ENCODE results near the gene BRINP2.

BRINP2 gene

DNA sequence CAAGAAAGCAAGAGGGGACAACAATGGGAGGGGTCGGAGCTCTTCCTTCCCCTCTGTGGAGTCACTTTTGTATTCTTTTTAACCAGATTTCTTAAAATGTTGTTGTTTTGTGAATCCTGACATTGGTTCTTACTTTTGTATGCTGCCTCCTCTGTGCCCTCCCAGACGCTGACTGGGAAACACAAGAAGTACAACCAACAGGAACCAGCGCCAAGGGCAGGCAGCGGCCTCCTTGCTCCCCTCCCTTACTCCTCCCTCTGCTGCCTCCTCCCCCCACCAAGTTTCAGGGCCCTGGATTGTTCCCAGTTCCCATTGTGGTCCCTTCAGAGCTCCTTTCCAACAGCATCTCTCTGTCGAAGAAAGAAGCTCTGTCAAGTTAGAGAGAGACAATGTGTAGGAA, 111.1 kb downstream of the BRINP2 start:
- Mint-ChIP-seq H3K27ac (no peak overlapping the region), H3K9me3 (peaks cover 6 to 15% of the 10 kb centered on the region in 2 donors), H3K4me3 (no peak overlapping the region), H3K27me3 (no peaks in the 10 kb centered on the region), H3K4me1 (ENCODE audit: low read depth in 2 of 2) (no peaks in the 10 kb centered on the region), H3K36me3 (ENCODE audit: insufficient read depth) (peaks cover 2% of the 10 kb centered on the region)
- ATAC-seq (replicated peaks) = no peak
- DNase-seq = no peak

DNA sequence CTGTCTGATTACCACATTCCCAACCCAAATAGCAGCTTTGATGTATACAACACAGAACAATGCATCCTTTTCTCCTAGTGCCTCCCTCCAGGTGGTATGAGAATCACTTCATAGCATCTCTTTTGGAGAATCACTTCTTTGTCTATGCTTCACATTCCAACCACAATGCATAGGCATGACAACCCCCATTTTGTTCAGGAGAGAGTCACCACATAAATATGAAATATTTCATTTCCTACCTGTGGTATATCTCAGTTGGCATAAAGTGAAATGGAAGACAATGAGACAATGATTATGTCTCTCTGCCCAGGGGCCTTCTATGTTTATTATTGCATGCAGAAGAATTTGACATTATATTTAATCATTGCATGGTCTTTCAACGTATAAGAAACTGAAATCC, 112.2 kb downstream of the BRINP2 start:
- ATAC-seq (replicated peaks) = no peak
- no peak overlapping the region for H3K27ac Mint-ChIP-seq

DNA sequence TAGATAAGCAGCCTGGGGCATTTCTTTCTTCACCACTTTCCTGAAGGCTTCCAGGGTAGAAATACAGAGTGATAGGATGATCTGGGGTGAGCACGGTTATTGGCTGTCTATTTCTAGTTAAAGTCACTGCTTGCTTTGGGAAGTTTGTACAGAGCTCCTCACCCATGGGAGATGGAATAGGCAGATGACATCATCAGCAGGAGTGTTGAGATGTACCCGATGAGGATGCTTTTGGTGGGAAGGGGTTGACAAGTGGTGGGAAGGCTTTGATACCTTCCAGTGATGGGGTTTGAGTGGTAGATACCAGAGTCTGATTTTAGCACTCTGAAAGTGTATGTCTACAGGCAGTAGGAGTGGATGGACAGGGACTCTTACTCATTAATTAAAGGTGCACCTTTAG, 112.6 kb downstream of the BRINP2 start:
- DNase-seq (no peak), ATAC-seq (replicated peaks) (no peak)
- H3K4me3 Mint-ChIP-seq = no peak overlapping the region
- H3K27ac Mint-ChIP-seq = no peak overlapping the region
- peaks cover 2% of the 10 kb centered on the region for H3K36me3 Mint-ChIP-seq (ENCODE audit: insufficient read depth)
- no peaks in the 10 kb centered on the region for H3K27me3 Mint-ChIP-seq
- H3K9me3 Mint-ChIP-seq = peaks cover 6 to 13% of the 10 kb centered on the region in 2 donors
- no peaks in the 10 kb centered on the region for H3K4me1 Mint-ChIP-seq (ENCODE audit: low read depth in 2 of 2)

More for the DNA sequence above, 112.2 kb downstream of the BRINP2 start:
- Mint-ChIP-seq H3K36me3 (ENCODE audit: insufficient read depth) (peaks cover 2% of the 10 kb centered on the region), H3K4me3 (no peak overlapping the region), H3K4me1 (ENCODE audit: low read depth in 2 of 2) (no peaks in the 10 kb centered on the region), H3K27me3 (no peaks in the 10 kb centered on the region), H3K9me3 (peaks cover 6 to 16% of the 10 kb centered on the region in 2 donors)
- no peak for DNase-seq

DNA sequence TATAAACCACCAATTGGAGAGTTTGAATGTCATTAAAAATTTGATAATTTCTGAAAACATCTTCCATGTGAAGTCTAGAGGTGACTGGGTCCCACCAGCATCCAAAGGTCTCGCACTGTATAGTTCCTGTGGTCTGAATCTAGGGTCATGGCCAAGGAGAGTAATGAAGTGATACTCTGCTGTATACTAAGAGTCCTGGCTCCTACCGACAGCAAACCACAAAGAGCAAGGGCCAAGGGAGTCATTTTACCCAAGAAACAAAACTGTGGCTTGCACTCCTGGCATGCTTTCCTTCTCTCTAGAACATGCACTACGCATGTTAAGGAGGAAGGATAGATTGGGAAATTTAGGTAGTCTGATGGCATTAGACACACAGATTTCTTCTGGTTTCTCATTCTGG, 115.6 kb downstream of the BRINP2 start:
- H3K4me1 Mint-ChIP-seq (ENCODE audit: low read depth in 2 of 2) = no peaks in the 10 kb centered on the region
- ATAC-seq (replicated peaks) (no peak), DNase-seq (no peak)
- H3K36me3 Mint-ChIP-seq (ENCODE audit: insufficient read depth) = peaks cover 2% of the 10 kb centered on the region
- H3K9me3 Mint-ChIP-seq = peaks cover 3 to 13% of the 10 kb centered on the region in 2 donors
- no peak overlapping the region for H3K4me3 Mint-ChIP-seq
- H3K27me3 Mint-ChIP-seq = no peaks in the 10 kb centered on the region
- no peak overlapping the region for H3K27ac Mint-ChIP-seq

DNA sequence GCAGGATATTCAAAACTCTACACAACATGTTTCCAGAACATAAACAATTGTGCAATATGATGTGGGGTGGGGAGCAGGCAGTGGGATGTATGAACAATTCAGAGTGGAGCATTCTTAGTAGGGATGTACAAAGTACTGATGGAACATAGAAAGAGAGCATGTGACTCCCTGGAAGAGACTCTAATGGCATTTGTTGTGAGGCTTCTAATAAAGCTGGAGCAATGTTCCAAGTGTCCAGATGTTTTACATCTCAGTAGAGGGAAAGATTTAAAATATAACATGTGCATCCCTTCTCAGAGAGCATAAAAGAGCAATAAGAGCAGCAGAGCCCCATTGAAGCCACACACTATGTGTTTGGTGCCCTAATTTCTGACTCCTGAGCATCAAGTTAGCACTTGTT, 116.5 kb downstream of the BRINP2 start:
- ATAC-seq (replicated peaks) = no peak
- no peak overlapping the region for H3K27ac Mint-ChIP-seq

DNA sequence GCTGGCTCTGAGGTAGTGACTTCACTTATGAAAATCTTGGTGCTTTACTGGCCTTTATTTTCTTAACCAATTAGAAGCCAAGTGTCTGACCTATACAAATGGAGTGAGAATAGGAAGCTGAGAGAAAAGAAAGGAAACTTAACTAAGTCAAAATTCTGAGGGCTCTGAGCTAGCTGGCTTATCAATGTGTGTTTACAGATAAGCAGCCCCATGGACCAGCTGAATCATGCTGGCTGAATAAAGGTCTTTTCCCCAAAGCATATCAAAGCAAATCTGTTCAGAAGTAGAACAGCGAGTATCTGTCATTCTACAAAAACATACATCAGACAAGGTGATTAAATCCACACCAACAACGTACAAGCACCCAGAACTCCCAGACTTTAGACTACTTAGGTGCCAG, 117.2 kb downstream of the BRINP2 start:
- Mint-ChIP-seq H3K27ac (no peak overlapping the region), H3K9me3 (peaks cover 2 to 20% of the 10 kb centered on the region in 2 donors), H3K4me3 (no peak overlapping the region), H3K36me3 (ENCODE audit: insufficient read depth) (peaks cover 2% of the 10 kb centered on the region), H3K4me1 (ENCODE audit: low read depth in 2 of 2) (no peaks in the 10 kb centered on the region), H3K27me3 (no peaks in the 10 kb centered on the region)
- ATAC-seq (replicated peaks) (no peak), DNase-seq (no peak)

More for the DNA sequence above, 116.5 kb downstream of the BRINP2 start:
- no peaks in the 10 kb centered on the region for H3K4me1 Mint-ChIP-seq (ENCODE audit: low read depth in 2 of 2)
- H3K9me3 Mint-ChIP-seq = peaks cover 5 to 18% of the 10 kb centered on the region in 2 donors
- DNase-seq = no peak
- H3K4me3 Mint-ChIP-seq = no peak overlapping the region
- H3K36me3 Mint-ChIP-seq (ENCODE audit: insufficient read depth) = peaks cover 2% of the 10 kb centered on the region
- no peaks in the 10 kb centered on the region for H3K27me3 Mint-ChIP-seq

DNA sequence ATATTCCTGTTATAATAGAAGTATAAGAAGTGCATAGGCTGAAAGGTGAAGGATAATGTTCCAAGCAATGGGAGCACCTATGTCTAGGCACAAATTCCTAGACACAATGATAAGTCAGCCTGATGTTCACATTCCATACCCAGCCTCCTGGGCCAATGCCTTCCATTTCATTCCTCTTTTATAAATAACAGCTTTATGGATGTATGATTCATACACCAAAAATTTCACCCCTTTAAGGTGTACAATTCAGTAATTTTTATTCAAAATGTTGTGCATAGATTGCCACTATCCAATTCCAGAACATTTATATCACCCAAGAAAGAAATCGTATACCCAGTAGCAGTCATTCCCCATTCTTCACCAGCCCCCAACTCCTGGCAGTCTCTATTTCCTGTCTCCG, 118.8 kb downstream of the BRINP2 start:
- Mint-ChIP-seq H3K36me3 (ENCODE audit: insufficient read depth) (no peaks in the 10 kb centered on the region), H3K9me3 (peaks cover 2 to 20% of the 10 kb centered on the region in 2 donors), H3K27ac (no peak overlapping the region), H3K27me3 (no peaks in the 10 kb centered on the region), H3K4me3 (no peak overlapping the region), H3K4me1 (ENCODE audit: low read depth in 2 of 2) (no peaks in the 10 kb centered on the region)
- ATAC-seq (replicated peaks) (no peak), DNase-seq (no peak)

DNA sequence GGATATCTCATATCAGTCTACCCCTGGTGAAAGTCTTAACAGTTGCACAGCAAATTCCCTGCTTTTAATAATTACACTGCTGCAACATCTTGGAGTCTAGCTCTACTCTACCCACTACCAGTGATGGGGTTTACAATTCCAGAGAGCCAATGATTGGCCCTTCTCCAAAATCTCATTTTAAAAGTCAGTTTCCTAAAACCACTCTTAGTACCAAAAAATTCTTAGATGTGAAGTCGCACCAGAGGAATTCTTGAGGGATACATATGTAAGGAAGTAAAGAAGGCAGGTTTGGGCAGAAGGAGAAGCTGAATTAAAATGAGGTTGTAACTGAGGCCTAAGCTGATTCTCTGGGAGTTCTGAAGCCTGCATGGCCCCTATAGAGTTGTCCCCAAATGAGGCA, 129.7 kb downstream of the BRINP2 start:
- H3K27me3 Mint-ChIP-seq = no peaks in the 10 kb centered on the region
- DNase-seq = no peak
- no peaks in the 10 kb centered on the region for H3K4me1 Mint-ChIP-seq (ENCODE audit: low read depth in 2 of 2)

DNA sequence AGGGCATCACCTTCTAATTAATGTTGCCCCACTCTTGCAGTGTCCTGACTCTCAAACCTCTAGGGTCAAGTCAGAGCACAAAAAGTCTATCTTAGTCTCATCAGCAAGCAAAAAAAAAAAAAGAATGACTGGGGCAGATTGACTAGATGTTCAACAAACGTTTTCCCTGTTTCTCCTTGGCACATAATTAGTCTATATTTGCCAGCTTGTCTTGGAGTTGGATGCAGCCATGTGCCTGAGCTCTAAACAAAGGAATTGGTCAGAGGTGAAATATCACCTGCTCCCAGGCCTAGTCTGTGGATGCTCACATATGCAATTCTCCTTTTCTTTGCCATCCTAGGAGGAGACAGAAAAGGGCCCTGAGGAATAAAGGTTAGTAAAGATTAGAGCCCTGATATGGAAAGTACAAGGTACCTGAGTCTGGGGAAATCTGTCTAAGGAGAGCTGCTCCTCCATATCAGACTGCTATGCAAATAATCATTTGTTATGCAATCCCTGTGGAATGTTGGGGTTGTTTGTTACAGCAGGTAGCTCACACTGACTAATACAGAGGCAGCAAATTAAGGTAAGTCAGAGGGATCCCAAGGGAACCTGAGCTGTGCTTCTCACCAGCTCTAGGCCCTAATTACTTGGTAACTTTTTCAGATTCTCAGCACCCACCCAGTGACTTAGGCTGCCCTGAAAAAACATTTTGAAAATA, 130.8 kb downstream of the BRINP2 start:
- no peak for DNase-seq
- Mint-ChIP-seq H3K9me3 (peaks cover 9 to 10% of the 10 kb centered on the region in 2 donors), H3K36me3 (ENCODE audit: insufficient read depth) (no peaks in the 10 kb centered on the region), H3K4me1 (ENCODE audit: low read depth in 2 of 2) (no peaks in the 10 kb centered on the region), H3K4me3 (no peak overlapping the region), H3K27ac (no peak overlapping the region), H3K27me3 (no peaks in the 10 kb centered on the region)
- no peak for ATAC-seq (replicated peaks)

More for the DNA sequence above, 129.7 kb downstream of the BRINP2 start:
- H3K27ac Mint-ChIP-seq = no peak overlapping the region
- no peak for ATAC-seq (replicated peaks)
- no peaks in the 10 kb centered on the region for H3K36me3 Mint-ChIP-seq (ENCODE audit: insufficient read depth)
- no peak overlapping the region for H3K4me3 Mint-ChIP-seq
- peaks cover 5 to 10% of the 10 kb centered on the region in 2 donors for H3K9me3 Mint-ChIP-seq

DNA sequence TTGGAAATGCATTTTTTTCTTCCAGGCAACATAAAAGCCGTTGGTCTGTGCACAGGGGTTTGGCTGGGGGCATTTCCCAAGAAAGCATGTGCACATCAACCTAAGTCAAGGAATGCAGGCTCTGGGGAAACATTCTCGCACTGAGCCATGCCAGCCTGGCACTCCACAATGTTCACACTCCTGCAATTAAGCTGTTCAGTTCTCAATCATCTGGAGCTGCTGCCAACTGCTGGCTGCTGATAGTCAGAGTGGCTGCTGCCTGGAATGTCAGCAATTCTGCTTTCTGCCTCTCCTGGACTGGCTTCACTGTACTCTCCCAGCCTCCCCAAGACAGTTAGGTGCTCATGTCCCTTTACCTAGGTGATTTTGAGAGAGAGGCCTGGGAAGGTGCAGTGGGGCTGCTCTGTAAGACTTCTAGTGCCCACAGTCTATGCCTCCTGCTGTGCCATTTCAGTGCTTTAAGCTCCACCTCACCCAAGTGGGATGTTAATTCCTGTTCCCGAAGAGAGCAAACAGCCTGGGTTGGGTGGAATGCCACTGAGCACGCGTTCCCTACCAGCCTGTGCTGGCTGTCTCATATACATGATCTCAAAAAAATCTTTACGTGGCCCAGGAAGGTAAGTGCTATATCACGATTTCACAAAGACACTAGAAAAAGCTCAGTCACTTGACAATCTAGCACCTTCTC, 131.7 kb downstream of the BRINP2 start:
- Mint-ChIP-seq H3K36me3 (ENCODE audit: insufficient read depth) (no peaks in the 10 kb centered on the region), H3K4me3 (no peak overlapping the region), H3K4me1 (ENCODE audit: low read depth in 2 of 2) (no peaks in the 10 kb centered on the region), H3K9me3 (peaks cover 9 to 10% of the 10 kb centered on the region in 2 donors), H3K27ac (no peak overlapping the region), H3K27me3 (no peaks in the 10 kb centered on the region)
- ATAC-seq (replicated peaks) (no peak), DNase-seq (no peak)

DNA sequence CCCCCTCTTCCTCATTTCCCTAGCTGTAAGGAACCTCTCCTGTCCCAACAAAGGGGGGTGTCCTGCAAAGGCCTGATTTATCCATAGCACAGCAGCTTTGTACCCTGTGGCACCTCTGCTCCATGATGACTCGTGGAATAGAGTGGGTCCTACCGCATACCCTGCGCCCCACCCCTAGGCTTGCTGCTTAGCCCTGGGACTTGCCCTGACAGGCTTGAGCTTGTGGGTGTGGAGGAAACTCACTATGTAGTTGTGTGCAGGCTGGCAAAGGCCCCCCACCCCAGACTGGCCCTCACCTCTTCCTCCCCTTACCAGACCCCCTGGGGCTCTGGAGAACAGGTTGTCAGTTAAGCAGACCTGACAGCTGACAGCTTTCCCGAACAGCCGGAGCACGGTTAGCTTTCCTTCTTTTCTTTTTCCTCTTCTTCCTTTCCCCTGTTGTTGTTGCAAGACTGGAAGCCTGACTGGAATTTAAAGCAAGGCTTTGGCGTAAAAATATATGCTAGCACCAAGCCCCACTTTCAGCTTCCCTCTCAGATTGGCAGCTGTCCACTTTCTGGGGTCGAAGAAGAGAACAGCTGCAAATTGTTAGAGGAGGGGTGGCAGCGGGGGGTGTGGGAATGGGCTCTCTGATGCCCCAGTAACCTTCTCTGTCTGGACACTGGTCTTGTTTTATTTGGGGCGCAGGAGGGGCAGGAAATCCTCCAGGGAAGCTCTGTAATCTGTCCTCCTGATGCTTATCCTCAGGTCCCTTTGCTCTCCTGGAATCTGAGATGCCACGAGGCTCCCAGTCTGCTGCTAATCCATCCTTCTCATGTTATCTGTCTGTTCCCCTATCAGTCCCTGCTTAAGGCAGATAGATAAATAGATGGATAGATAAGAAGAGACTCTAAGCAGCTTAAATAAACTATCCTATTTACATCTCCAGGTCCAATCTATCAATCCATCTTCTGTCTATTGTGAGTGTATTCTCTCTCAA, 134.6 kb downstream of the BRINP2 start:
- no peak for DNase-seq
- no peaks in the 10 kb centered on the region for H3K36me3 Mint-ChIP-seq (ENCODE audit: insufficient read depth)
- H3K4me1 Mint-ChIP-seq (ENCODE audit: low read depth in 2 of 2) = no peaks in the 10 kb centered on the region
- peaks cover 8 to 10% of the 10 kb centered on the region in 2 donors for H3K9me3 Mint-ChIP-seq
- ATAC-seq (replicated peaks) = no peak
- no peak overlapping the region for H3K4me3 Mint-ChIP-seq
- no peaks in the 10 kb centered on the region for H3K27me3 Mint-ChIP-seq
- H3K27ac Mint-ChIP-seq = no peak overlapping the region

DNA sequence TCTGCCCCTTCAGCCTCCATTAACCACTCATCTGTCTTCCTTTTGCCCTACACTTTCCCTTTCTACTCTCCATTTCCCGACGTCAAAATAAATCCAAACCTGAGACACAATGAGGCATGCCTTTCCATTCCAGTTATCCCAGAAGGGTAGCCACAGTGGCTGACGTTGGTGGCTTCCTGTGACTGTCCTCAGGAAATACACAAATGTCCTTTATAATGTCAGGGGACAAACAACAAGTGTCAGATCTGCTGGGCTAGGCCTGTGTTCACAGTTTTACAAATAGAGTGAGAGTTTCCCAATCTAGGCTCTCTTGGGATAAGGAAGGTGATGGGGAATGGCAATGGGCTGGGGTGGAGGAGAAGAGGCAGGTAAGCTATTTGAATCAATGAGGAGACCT, 135.3 kb downstream of the BRINP2 start:
- Mint-ChIP-seq H3K4me3 (no peak overlapping the region), H3K4me1 (ENCODE audit: low read depth in 2 of 2) (no peaks in the 10 kb centered on the region), H3K27ac (no peak overlapping the region), H3K27me3 (no peaks in the 10 kb centered on the region), H3K9me3 (peaks cover 8 to 10% of the 10 kb centered on the region in 2 donors), H3K36me3 (ENCODE audit: insufficient read depth) (no peaks in the 10 kb centered on the region)
- DNase-seq (no peak), ATAC-seq (replicated peaks) (no peak)

DNA sequence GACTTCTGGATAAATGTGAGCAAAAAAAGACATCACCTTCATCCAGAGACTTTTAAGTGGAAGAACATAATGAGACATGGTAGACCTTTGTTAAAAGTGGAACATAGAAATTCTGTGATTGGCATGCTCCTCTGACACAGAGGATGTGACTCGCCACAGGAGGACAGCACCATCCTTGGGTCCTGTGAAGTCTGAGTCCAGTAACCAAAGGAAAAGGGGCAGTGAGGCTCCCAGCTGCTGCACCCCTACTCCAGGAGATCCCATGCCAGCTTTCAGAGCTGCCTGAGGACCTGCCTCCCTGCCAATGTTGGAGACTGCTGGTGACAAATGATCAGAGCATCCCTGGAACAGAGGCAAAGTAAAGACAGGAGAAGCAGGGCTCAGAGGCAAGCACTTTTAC, 136.2 kb downstream of the BRINP2 start:
- Mint-ChIP-seq H3K27ac (no peak overlapping the region), H3K4me1 (ENCODE audit: low read depth in 2 of 2) (no peaks in the 10 kb centered on the region), H3K9me3 (peaks cover 8 to 10% of the 10 kb centered on the region in 2 donors), H3K36me3 (ENCODE audit: insufficient read depth) (no peaks in the 10 kb centered on the region), H3K4me3 (no peak overlapping the region), H3K27me3 (no peaks in the 10 kb centered on the region)
- no peak for ATAC-seq (replicated peaks)
- no peak for DNase-seq

Measured in effector memory CD8-positive, alpha-beta T cell (primary cell).